SK-N-SH (cell line): Measurements from ENCODE around the gene THADA. TPM values are rescaled to one million over a fixed set of nuclear protein-coding genes. Genes with fewer than 3 reads are reported as not detected.

Experiments
- CTCF ChIA-PET: fragments of 300-600, 350-600 bp; formaldehyde crosslinking; extraction: SDS; loops from one replicate; lab custom pipeline; 2021; lab: Yijun Ruan, JAX
- POLR2A ChIA-PET: fragments of 350-600 bp; sonication (Branson Sonifier 250); formaldehyde crosslinking; extraction: SDS; loops from one replicate; lab custom pipeline; 2020; ENCODE audit warnings: antibody characterized with exemption, inconsistent platforms; lab: Yijun Ruan, JAX
- DNase-seq: peaks from one replicate; pipeline ENCODE4 v3.0.0; 2012
- H2AFZ ChIP-seq: fragments of 200-600 bp; sonication (generic); 2 replicates; pipeline ENCODE4 v1.8.1; 2016; ENCODE audit warnings: antibody characterized with exemption, mild to moderate bottlenecking, low read depth
- H3F3A ChIP-seq: fragments of 200-600 bp; sonication (generic); replicated peaks from 2 replicates; pipeline ENCODE3; 2016; ENCODE audit warnings: antibody characterized with exemption, mild to moderate bottlenecking; ENCODE audit not compliant: insufficient read depth
- H3K27ac ChIP-seq, 2 experiments: fragments of 200-500 bp in 1 of 2; fragments of 200-600 bp in 1 of 2; sonication (Bioruptor generic) in 1 of 2; sonication (generic), shearing (Covaris generic) in 1 of 2; 2 replicates each; pipeline versions ENCODE4 v1.5.1 to v1.6.1; 2014 to 2016; ENCODE audit warnings: low read depth in 2 of 2, inconsistent platforms in 1 of 2, low read length in 1 of 2, mild to moderate bottlenecking in 1 of 2, mixed read lengths in 1 of 2
- H3K27me3 ChIP-seq: fragments of 200-600 bp; sonication (generic), shearing (Covaris generic); 2 replicates; pipeline ENCODE4 v1.6.1; 2016; ENCODE audit warnings: mixed run types; ENCODE audit not compliant: insufficient read depth
- H3K36me3 ChIP-seq, 2 experiments: fragments of 200-500 bp in 1 of 2; fragments of 200-600 bp in 1 of 2; sonication (Bioruptor generic) in 1 of 2; sonication (generic) in 1 of 2; replicated peaks in 1 of 2; 2 replicates each; pipeline versions ENCODE3 to v1.5.1; 2014 to 2016; ENCODE audit warnings: low read length in 1 of 2, mild to moderate bottlenecking in 1 of 2; ENCODE audit not compliant: insufficient read depth in 2 of 2, control insufficient read depth in 1 of 2
- H3K4me1 ChIP-seq, 2 experiments: fragments of 200-500 bp in 1 of 2; fragments of 200-600 bp in 1 of 2; sonication (Bioruptor generic) in 1 of 2; sonication (generic), shearing (Covaris generic) in 1 of 2; 2 replicates each; pipeline versions ENCODE4 v1.5.1 to v1.6.1; 2014 to 2016; ENCODE audit warnings: low read depth in 1 of 2, low read length in 1 of 2, mixed run types in 1 of 2; ENCODE audit not compliant: insufficient read depth in 2 of 2, control insufficient read depth in 1 of 2
- H3K4me2 ChIP-seq: fragments of 200-600 bp; sonication (generic), shearing (Covaris generic); 2 replicates; pipeline ENCODE4 v1.6.1; 2017; ENCODE audit warnings: mixed run types
- H3K4me3 ChIP-seq, 2 experiments: fragments of 200-500 bp in 1 of 2; fragments of 200-600 bp in 1 of 2; sonication (Bioruptor generic) in 1 of 2; sonication (generic), shearing (Covaris generic) in 1 of 2; 2 replicates each; pipeline versions ENCODE4 v1.5.1 to v1.8.1; 2014 to 2016; ENCODE audit warnings: low read depth in 2 of 2, inconsistent platforms in 1 of 2, low read length in 1 of 2, mild to moderate bottlenecking in 1 of 2, mixed read lengths in 1 of 2, moderate library complexity in 1 of 2
- H3K79me2 ChIP-seq: fragments of 200-600 bp; sonication (generic); 2 replicates; pipeline ENCODE4 v1.8.1; 2017; ENCODE audit warnings: mild to moderate bottlenecking; ENCODE audit not compliant: insufficient read depth
- H3K9ac ChIP-seq: fragments of 200-600 bp; sonication (generic); 2 replicates; pipeline ENCODE4 v1.6.1; 2017; ENCODE audit warnings: mixed run types
- H3K9me2 ChIP-seq: fragments of 200-600 bp; sonication (generic); 2 replicates; pipeline ENCODE4 v1.6.1; 2017; ENCODE audit warnings: mixed run types
- H3K9me3 ChIP-seq: fragments of 200-600 bp; sonication (generic); 2 replicates; pipeline ENCODE4 v1.6.1; 2017; ENCODE audit warnings: mixed run types, mild to moderate bottlenecking, moderate library complexity
- H4K20me1 ChIP-seq: fragments of 200-600 bp; sonication (generic); 2 replicates; pipeline ENCODE4 v1.6.1; 2017; ENCODE audit warnings: mild to moderate bottlenecking, mixed run types; ENCODE audit not compliant: insufficient read depth
- ELF1 ChIP-seq: IDR thresholded peaks from 2 replicates; pipeline ENCODE4 v1.4.0; 2012
- EP300 ChIP-seq, 2 experiments: IDR thresholded peaks; 2 replicates each; pipeline versions ENCODE4 v1.4.0 to v1.6.1; 2012; ENCODE audit warnings: borderline replicate concordance in 1 of 2, low read depth in 1 of 2, low read length in 1 of 2
- EZH2phosphoT487 ChIP-seq: fragments of 200-600 bp; sonication (generic); IDR thresholded peaks from 2 replicates; pipeline ENCODE4 v1.6.1; 2017; ENCODE audit warnings: low read depth, mixed run types, mild to moderate bottlenecking, antibody characterized with exemption, moderate library complexity, borderline replicate concordance
- FOXJ3 ChIP-seq: sonication (generic); formaldehyde crosslinking; IDR thresholded peaks from 2 replicates; pipeline ENCODE4 v1.5.1; 2020; ENCODE audit warnings: mild to moderate bottlenecking, missing genetic modification reagents
- FOXM1 ChIP-seq: IDR thresholded peaks from 2 replicates; pipeline ENCODE4 v1.4.0; 2012; ENCODE audit warnings: low read depth, mild to moderate bottlenecking
- GABPA ChIP-seq: IDR thresholded peaks from 2 replicates; pipeline ENCODE4 v1.4.0; 2012; ENCODE audit warnings: low read depth, mild to moderate bottlenecking
- GATA2 ChIP-seq: sonication (generic); formaldehyde crosslinking; IDR thresholded peaks from 2 replicates; pipeline ENCODE4 v1.5.0; 2020; ENCODE audit warnings: mild to moderate bottlenecking, missing genetic modification reagents
- MEF2A ChIP-seq: IDR thresholded peaks from 2 replicates; pipeline ENCODE4 v1.4.0; 2012; ENCODE audit warnings: low read depth, borderline replicate concordance
- NFIC ChIP-seq: IDR thresholded peaks from 2 replicates; pipeline ENCODE4 v1.4.0; 2012; ENCODE audit warnings: borderline replicate concordance
- PBX3 ChIP-seq: IDR thresholded peaks from 2 replicates; pipeline ENCODE4; 2012
- RAD21 ChIP-seq: IDR thresholded peaks from 2 replicates; pipeline ENCODE4 v1.6.1; 2012; ENCODE audit warnings: mild to moderate bottlenecking, low read length
- RCOR1 ChIP-seq: fragments of 150-350 bp; IDR thresholded peaks from 2 replicates; pipeline ENCODE4 v1.6.1; 2017; ENCODE audit warnings: antibody characterized with exemption, low read length
- REST ChIP-seq: IDR thresholded peaks from 2 replicates; pipeline ENCODE4 v1.6.1; 2012; ENCODE audit warnings: mild to moderate bottlenecking, low read depth, low read length, moderate library complexity
- RFX5 ChIP-seq: IDR thresholded peaks from 2 replicates; pipeline ENCODE4 v1.6.1; 2012; ENCODE audit warnings: mild to moderate bottlenecking, improper control_type of control experiment, low read length
- RXRA ChIP-seq: IDR thresholded peaks from 2 replicates; pipeline ENCODE4 v1.4.0; 2012; ENCODE audit warnings: low read depth, mild to moderate bottlenecking, borderline replicate concordance
- SIN3A ChIP-seq: IDR thresholded peaks from 2 replicates; pipeline ENCODE4 v1.6.1; 2012; ENCODE audit warnings: low read depth, mild to moderate bottlenecking, low read length, moderate library complexity, borderline replicate concordance
- SMC3 ChIP-seq: IDR thresholded peaks from 2 replicates; pipeline ENCODE4 v1.6.1; 2012; ENCODE audit warnings: low read depth, low read length, improper control_type of control experiment
- TCF12 ChIP-seq: IDR thresholded peaks from 2 replicates; pipeline ENCODE4 v1.4.0; 2012
- TEAD4 ChIP-seq: IDR thresholded peaks from 2 replicates; pipeline ENCODE4 v1.4.0; 2012; ENCODE audit warnings: mild to moderate bottlenecking, borderline replicate concordance; ENCODE audit not compliant: insufficient read depth
- USF2 ChIP-seq: fragments of 150-350 bp; IDR thresholded peaks from 2 replicates; pipeline ENCODE4 v1.6.1; 2017; ENCODE audit warnings: antibody characterized with exemption, low read length, low read depth, borderline replicate concordance
- YY1 ChIP-seq: IDR thresholded peaks from 2 replicates; pipeline ENCODE4 v1.4.0; 2012; ENCODE audit warnings: low read depth, mild to moderate bottlenecking
- ZBTB33 ChIP-seq: IDR thresholded peaks from 2 replicates; pipeline ENCODE4 v1.4.0; 2012; ENCODE audit warnings: low read depth, borderline replicate concordance
- WGBS: methylation state at CpG from one replicate; pipeline ENCODE4 v1.1.6; 2017; ENCODE audit warnings: low lambda C conversion rate; 5-methylcytosine and 5-hydroxymethylcytosine counted together
- polyA plus RNA-seq, 3 experiments: library from polyadenylated mRNA; depleted of rRNA; stranded (reverse); fragments of >200 nt; gene quantifications; 2 replicates each; pipeline ENCODE4 v1.2.3, GENCODE V29; 2012

Gene THADA
- polyA plus RNA-seq, 1 of the 3 experiments (the other 2 are of a cell fraction) = 25.6 TPM

- TF ChIP-seq SMC3 = no peak
- no peak for TF ChIP-seq GABPA
- TF ChIP-seq GATA2 (CRISPR knock-in tag) = no peak
- TF ChIP-seq NFIC = peak; percentile 54
- no peak for TF ChIP-seq RCOR1
- peak; percentile 70; the same call in 1 of the 2 replicates for TF ChIP-seq TEAD4
- no peak for TF ChIP-seq ZBTB33
- peak; percentile 41; the same call in 1 of the 2 replicates for TF ChIP-seq RXRA
- no peak for TF ChIP-seq RAD21
Measured at GRCh38 chr2:43340945-43341356, 254.9 kb downstream of the THADA start (continued).

GRCh38 chr2:43340066-43340465 lies 255.8 kb downstream of the THADA start:
- Histone ChIP-seq H2AFZ (no peak overlapping the region), H3K9ac (no peak overlapping the region; the same call in 1 of the 2 replicates), H3K9me2 (no peaks in the 10 kb centered on the region), H4K20me1 (no peaks in the 10 kb centered on the region), H3K27ac (peak overlapping the region; percentile 80 to 83), H3K4me1 (peaks cover 35 to 46% of the 10 kb centered on the region in 2 experiments), H3K4me2 (peak overlapping the region; percentile 51; the same call in 1 of the 2 replicates), H3K27me3 (no peaks in the 10 kb centered on the region), H3K79me2 (no peaks in the 10 kb centered on the region), H3K36me3 (no peaks in the 10 kb centered on the region), H3K9me3 (no peaks in the 10 kb centered on the region), H3F3A (peaks cover 22% of the 10 kb centered on the region), H3K4me3 (no peak overlapping the region)
- 86% methylated on average over 2 of the region's 2 CpGs for WGBS
- POLR2A ChIA-PET = no interaction called here
- DNase-seq = no peak
- CTCF ChIA-PET = interaction anchor here (3.2 to 9.9 kb wide), 3 partner anchors 10 to 144 kb away, joined by 10 to 70 read pairs (median 20); no protein-coding TSS in a partner anchor
- TF ChIP-seq FOXM1 = no peak
- TF ChIP-seq EZH2phosphoT487 = no peak
- no peak for TF ChIP-seq GATA2 (CRISPR knock-in tag)
- no peak for TF ChIP-seq RFX5
- TF ChIP-seq RAD21 = no peak
- no peak for TF ChIP-seq FOXJ3 (CRISPR knock-in tag)
- no peak for TF ChIP-seq REST
- no peak for TF ChIP-seq USF2
- TF ChIP-seq ZBTB33 = no peak
- peak; percentile 53 for TF ChIP-seq TCF12
- no peak for TF ChIP-seq YY1
- TF ChIP-seq RXRA = no peak
- peak; percentile 77 for TF ChIP-seq PBX3
- TF ChIP-seq ELF1 = no peak
- TF ChIP-seq NFIC = peak; percentile 14; the same call in 1 of the 2 replicates
- TF ChIP-seq SMC3 = no peak
- TF ChIP-seq MEF2A = no peak
- no peak for TF ChIP-seq SIN3A
- peak in 1 of 2 experiments; percentile 28; a peak in 1 of 4 replicates for TF ChIP-seq EP300 (IDR thresholded peaks at IDR 0.05; ENCODE audit: borderline replicate concordance in 1 of 2, low read depth in 1 of 2, low read length in 1 of 2)
